OCI-M2 (cell line): ENCODE results near the gene MYRIP.

Experiments
- DNase-seq: peaks from one replicate; lab custom pipeline; 2025; ENCODE audit not compliant: unreplicated experiment; lab: John Stamatoyannopoulos, UW

MYRIP gene

GRCh38 chr3:40224796-40225515 lies 415.5 kb downstream of the MYRIP start:
- no peak for DNase-seq

DNA sequence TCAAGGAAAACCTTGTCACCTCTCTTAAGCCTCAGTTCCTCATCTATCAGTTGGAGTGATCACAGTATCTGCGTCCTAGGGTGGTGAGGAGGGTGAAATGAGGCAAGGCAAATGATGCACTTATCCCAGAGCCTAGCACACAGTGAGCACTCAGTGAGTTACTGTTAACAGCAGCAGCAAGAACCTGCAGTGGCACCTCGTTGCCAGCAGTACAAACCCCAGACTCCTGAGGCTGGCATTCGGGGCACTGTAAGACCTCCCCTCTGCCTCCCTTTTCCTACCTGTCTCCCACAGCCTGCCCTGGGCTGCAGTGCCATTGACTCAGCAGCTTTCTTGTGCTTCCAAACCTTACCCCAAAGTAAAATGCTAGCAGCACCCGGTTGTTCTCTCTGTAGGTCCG lies 417.2 kb downstream of the MYRIP start:
- no peak for DNase-seq

DNA sequence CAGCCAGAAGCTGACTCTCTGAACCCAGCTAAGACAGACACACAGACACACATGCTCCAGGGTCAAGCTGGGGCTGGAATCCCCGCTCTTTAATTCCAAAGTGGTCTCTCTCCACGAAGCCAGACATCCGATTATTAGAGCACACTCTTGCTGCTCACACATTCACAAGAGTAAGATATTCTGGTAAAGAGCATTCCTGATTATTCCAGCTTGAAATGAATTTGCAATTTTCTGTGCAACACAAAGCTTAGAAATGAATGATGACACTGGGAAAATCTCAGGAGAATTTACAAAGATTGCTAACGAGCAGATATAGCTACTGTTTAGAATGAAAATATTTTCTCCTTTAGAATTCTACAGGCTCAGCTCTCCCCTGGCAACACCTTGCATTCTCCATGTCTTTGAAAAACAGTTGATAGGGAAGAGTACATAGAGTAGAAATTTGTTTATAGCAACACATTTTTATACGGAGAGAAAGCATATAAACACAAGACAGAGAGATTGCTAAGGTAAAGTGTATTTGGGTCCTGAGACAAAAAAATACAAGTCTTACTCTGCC lies 419.5 kb downstream of the MYRIP start:
- no peak for DNase-seq

DNA sequence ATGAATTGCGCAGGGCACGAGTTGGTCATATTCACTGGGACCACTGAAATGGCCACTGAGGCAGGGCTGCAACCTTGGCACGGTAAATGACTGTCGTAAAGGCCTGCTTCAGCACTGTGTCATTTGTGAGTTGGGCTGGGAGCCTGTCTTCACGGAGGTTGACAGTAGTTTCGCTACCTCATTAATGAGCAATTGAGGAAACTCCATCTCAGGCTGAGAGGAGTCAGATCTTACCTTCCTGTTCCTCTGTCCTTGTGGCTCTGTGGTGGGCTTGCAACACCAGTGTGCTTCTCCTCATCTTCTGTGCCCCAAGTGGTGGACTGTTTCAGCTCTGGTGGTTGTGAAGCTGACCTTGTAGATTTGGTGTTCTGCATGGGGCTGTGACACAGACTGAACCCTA lies 420.0 kb downstream of the MYRIP start:
- DNase-seq, result no peak

- DNase-seq, result no peak
Observed at GRCh38 chr3:40229963-40230362, 420.6 kb downstream of the MYRIP start.

GRCh38 chr3:40230382-40230781 lies 421.0 kb downstream of the MYRIP start:
- DNase-seq, result no peak

DNA sequence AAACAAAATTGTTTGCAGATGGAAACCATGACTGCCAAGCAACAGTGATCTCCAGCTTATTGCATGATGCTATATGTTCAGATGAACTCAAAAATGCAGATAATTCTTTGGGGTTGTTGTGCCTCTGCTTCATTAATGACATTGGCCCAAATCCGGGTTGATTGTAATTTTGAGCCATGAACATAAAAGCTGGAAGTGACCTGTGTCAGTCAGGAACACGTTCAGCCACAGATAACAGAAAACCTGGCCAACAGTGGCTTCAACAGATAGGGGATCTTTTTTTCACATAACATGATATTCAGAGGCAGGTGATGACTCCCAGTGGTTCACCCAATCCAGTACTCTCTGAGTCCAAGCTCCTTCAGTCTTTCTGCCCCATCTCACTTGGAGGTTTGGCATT lies 423.2 kb downstream of the MYRIP start:
- no peak for DNase-seq

GRCh38 chr3:40237159-40237558 lies 427.8 kb downstream of the MYRIP start:
- no peak for DNase-seq

DNA sequence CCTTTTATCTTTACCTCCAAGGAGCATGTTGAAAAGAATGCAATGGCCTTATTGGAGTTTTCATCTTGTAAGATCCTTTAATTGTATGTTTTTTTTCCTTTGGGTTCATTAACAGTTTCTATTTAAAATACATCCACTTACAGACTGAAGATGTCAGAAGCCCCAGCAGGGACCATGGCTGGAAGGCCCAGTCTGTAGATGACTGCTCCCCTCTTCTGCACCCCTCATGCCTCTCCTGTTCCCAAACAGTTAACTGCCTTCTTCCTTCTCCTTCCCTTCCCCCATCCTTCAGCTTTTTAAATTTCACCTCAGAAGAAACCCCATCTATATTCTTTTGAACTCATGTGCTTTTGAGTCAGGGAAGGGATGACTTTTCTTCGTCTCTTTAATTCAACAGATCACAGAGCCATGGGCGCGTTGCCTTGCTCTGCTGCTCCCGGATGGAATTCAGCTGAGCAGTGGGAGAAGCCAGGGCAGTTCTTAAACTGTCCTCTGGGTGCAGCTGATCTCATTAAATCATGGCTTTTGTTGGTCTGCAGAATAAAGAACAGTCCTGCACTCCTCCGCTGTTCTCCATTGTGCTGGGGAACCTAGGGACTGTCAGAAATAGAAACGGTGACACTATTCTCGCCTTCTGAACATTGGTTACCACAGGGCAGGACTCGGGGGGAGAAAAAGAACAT lies 428.6 kb downstream of the MYRIP start:
- no peak for DNase-seq

GRCh38 chr3:40240921-40241320 lies 431.5 kb downstream of the MYRIP start:
- no peak for DNase-seq

GRCh38 chr3:40242216-40242615 lies 432.8 kb downstream of the MYRIP start:
- no peak for DNase-seq

DNA sequence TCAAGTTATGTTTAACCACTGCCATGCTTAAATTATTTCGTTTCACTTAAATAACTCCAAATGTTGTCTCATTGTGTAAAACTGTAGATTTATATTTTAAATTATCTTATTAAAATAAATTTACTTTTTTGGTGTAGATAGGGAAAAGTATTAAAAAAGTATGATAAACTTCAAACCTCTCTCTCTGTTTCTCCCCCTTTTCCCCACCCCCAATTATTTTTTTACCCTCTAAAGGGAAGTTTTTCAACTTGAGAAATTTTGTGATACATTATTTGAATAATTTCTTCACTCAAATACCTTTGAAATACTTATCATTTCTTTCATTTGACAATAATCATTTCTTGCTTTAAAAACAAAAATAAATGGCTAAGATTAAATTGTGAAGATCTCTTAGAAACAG lies 433.2 kb downstream of the MYRIP start:
- no peak for DNase-seq

DNA sequence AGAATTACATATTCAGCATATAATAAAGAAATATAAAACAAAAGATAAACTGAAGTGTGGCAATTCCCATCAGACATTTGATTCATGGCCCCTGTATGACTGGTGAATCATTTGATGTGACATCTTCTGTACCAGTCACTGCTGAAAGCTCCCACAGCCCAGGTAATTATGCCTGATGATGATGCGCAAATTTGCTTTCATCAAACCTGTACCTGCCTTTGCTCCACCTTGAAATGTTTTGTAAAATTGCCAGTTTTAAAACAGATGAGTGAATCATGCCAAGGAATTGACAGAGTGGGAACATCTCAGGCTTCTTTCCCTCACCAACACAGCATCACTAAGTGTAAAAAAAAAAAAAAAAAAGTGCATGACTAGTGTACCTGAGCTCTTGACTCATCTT lies 433.6 kb downstream of the MYRIP start:
- DNase-seq, result no peak

- DNase-seq, result no peak
Observed at GRCh38 chr3:40247714-40248454, 438.5 kb downstream of the MYRIP start.

GRCh38 chr3:40248591-40248990 lies 439.2 kb downstream of the MYRIP start:
- DNase-seq, result no peak

GRCh38 chr3:40249168-40249567 lies 439.8 kb downstream of the MYRIP start:
- no peak for DNase-seq

DNA sequence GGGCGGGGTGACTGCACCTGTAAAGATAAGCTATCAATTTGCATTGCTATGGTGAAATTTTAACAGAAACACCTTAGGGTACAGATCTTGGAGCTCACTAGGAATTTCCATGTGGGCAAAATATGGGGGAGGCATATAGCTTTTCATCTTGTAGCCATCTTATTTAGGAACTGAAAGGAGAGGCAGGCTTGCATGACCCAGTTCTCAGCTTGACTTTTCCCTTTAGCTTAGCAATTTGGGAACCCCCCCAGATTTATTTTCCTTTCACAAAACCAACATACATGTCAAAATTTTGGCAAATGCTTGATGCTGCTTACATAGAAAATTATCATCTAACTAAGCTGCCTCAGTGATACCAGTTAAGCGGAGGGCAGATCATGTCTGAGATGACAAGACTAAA lies 445.1 kb downstream of the MYRIP start:
- no peak for DNase-seq

- DNase-seq, result no peak
Observed at GRCh38 chr3:40254891-40255290, 445.5 kb downstream of the MYRIP start.

GRCh38 chr3:40255532-40255931 lies 446.1 kb downstream of the MYRIP start:
- no peak for DNase-seq

DNA sequence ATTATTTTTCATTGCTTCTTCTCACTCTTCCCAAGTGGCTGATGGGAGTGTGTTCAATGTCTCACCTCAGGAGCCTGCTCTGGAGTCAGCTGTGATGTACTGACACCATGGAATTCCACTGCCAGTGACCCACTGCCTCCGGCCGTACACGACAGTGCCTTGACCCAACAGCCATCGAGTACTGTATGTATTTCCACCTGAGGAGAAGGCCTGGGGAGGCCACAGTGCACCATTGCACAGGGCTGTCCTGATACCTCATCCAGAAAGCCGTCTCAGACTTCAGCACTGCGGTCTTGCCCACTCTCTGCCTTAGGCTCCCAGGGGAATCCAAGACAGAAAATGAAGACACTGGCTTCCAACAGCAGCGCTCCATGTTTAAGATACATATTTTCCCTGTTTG lies 448.7 kb downstream of the MYRIP start:
- DNase-seq, result no peak

GRCh38 chr3:40258555-40258954 lies 449.1 kb downstream of the MYRIP start:
- DNase-seq, result no peak

DNA sequence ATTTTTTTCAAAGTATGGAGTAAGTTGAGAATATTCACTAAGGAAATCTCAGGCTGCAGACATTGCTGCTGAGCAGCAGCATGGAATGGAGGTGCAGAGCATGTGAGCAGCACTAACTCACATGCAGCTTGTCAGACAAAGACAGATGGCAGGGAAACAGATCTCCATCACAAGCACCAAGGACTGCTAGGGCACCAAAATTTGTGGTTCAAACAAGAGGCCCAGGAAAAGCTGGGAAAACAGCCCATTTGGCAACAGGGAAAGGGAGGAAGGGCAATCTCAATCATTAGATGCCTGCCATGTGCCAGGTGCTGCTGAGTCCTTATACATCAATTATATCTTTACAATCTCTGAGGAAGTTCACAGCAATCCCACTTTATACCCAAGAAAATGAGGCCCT lies 452.9 kb downstream of the MYRIP start:
- DNase-seq, result no peak
